Measurements from ENCODE around the gene ATP1B3. TPM values are rescaled to one million over a fixed set of nuclear protein-coding genes. Genes with fewer than 3 reads are reported as not detected.
A peak's percentile ranks its signal among the peaks of the same experiment; 100 is the strongest.

The ATP1B3 gene
- total RNA-seq, 1 donor from 2014 or later = 103 TPM

- no peak for DNase-seq (ENCODE audit: low spot score, unreplicated experiment)
- no peak for TF ChIP-seq CTCF (IDR thresholded peaks at IDR 0.05; ENCODE audit: unreplicated experiment)
- H3K4me3 Mint-ChIP-seq (ENCODE audit: low read depth) = no peak overlapping the region
- H3K27ac Mint-ChIP-seq = no peak overlapping the region
- no peaks in the 10 kb centered on the region for H3K9me3 Mint-ChIP-seq (ENCODE audit: low read depth)
- H3K27me3 Mint-ChIP-seq = peaks cover 4% of the 10 kb centered on the region
- no peaks in the 10 kb centered on the region for H3K36me3 Mint-ChIP-seq (ENCODE audit: insufficient read depth)
- H3K4me1 Mint-ChIP-seq (ENCODE audit: low read depth) = no peaks in the 10 kb centered on the region
Observed at GRCh38 chr3:141853081-141853601, 23.3 kb upstream of the ATP1B3 start.

- Mint-ChIP-seq H3K4me3 (ENCODE audit: low read depth) (no peak overlapping the region), H3K27ac (no peak overlapping the region), H3K36me3 (ENCODE audit: insufficient read depth) (no peaks in the 10 kb centered on the region), H3K4me1 (ENCODE audit: low read depth) (no peaks in the 10 kb centered on the region), H3K9me3 (ENCODE audit: low read depth) (no peaks in the 10 kb centered on the region), H3K27me3 (peaks cover 4% of the 10 kb centered on the region)
- DNase-seq (ENCODE audit: low spot score, unreplicated experiment) = no peak
- no peak for TF ChIP-seq CTCF (IDR thresholded peaks at IDR 0.05; ENCODE audit: unreplicated experiment)
Observed at GRCh38 chr3:141853629-141854168, 22.7 kb upstream of the ATP1B3 start.

GRCh38 chr3:141854599-141854998, 21.8 kb upstream of the ATP1B3 start:
- no peaks in the 10 kb centered on the region for H3K27me3 Mint-ChIP-seq
- H3K36me3 Mint-ChIP-seq (ENCODE audit: insufficient read depth) = no peaks in the 10 kb centered on the region
- no peak for DNase-seq (ENCODE audit: low spot score, unreplicated experiment)
- TF ChIP-seq CTCF (IDR thresholded peaks at IDR 0.05; ENCODE audit: unreplicated experiment) = no peak
- no peak overlapping the region for H3K4me3 Mint-ChIP-seq (ENCODE audit: low read depth)
- H3K9me3 Mint-ChIP-seq (ENCODE audit: low read depth) = no peaks in the 10 kb centered on the region
- H3K27ac Mint-ChIP-seq = no peak overlapping the region
- H3K4me1 Mint-ChIP-seq (ENCODE audit: low read depth) = no peaks in the 10 kb centered on the region

DNA sequence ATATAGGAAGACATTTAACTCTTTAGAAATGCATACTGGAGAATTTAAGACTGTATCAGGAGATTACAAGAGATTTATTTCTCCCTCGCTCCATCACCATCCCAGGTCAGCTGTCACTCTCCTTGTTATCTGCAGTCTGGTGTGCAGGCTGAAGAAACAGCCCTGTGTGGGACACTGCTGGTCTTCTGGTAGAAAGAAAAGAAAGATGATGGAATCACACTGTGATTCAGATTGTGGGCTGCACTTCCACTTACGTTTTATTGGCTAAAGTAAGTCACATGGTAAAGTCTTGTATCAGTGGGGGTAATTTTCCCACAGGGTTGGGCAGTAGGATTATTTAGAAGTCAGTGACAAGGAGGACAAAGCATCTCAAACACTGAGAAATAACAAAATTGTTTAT, 18.1 kb upstream of the ATP1B3 start:
- no peak overlapping the region for H3K27ac Mint-ChIP-seq
- no peak for TF ChIP-seq CTCF (IDR thresholded peaks at IDR 0.05; ENCODE audit: unreplicated experiment)
- no peak for DNase-seq (ENCODE audit: low spot score, unreplicated experiment)
- H3K27me3 Mint-ChIP-seq = no peaks in the 10 kb centered on the region
- no peaks in the 10 kb centered on the region for H3K4me1 Mint-ChIP-seq (ENCODE audit: low read depth)
- no peaks in the 10 kb centered on the region for H3K9me3 Mint-ChIP-seq (ENCODE audit: low read depth)
- no peaks in the 10 kb centered on the region for H3K36me3 Mint-ChIP-seq (ENCODE audit: insufficient read depth)
- no peak overlapping the region for H3K4me3 Mint-ChIP-seq (ENCODE audit: low read depth)

- TF ChIP-seq CTCF (IDR thresholded peaks at IDR 0.05; ENCODE audit: unreplicated experiment) = no peak
- DNase-seq (ENCODE audit: low spot score, unreplicated experiment) = no peak
- Mint-ChIP-seq H3K9me3 (ENCODE audit: low read depth) (no peaks in the 10 kb centered on the region), H3K4me3 (ENCODE audit: low read depth) (no peak overlapping the region), H3K27me3 (no peaks in the 10 kb centered on the region), H3K36me3 (ENCODE audit: insufficient read depth) (no peaks in the 10 kb centered on the region), H3K4me1 (ENCODE audit: low read depth) (no peaks in the 10 kb centered on the region), H3K27ac (peak overlapping the region; percentile 67)
Observed at GRCh38 chr3:141859651-141860050, 16.8 kb upstream of the ATP1B3 start.

Data from progenitor cell of endocrine pancreas (in vitro differentiated cells).